Mucosa of stomach (tissue), 1 donor: ENCODE data around the gene PREX1.

Experiments
- H3K27me3 ChIP-seq: one replicate; pipeline ENCODE4 v1.7.0; 2013; ENCODE audit warnings: mild to moderate bottlenecking, low read length; ENCODE audit not compliant: control insufficient read depth, insufficient read depth
- H3K36me3 ChIP-seq: one replicate; pipeline ENCODE4 v1.7.0; 2013; ENCODE audit warnings: low read length; ENCODE audit not compliant: control insufficient read depth, insufficient read depth
- H3K4me1 ChIP-seq: one replicate; pipeline ENCODE4 v1.7.0; 2013; ENCODE audit warnings: mild to moderate bottlenecking, low read length; ENCODE audit not compliant: control insufficient read depth, insufficient read depth
- H3K4me3 ChIP-seq: one replicate; pipeline ENCODE4 v1.7.0; 2013; ENCODE audit warnings: low read length
- H3K9ac ChIP-seq: one replicate; pipeline ENCODE4 v1.7.0; 2013; ENCODE audit warnings: mild to moderate bottlenecking, low read length, moderate library complexity
- H3K9me3 ChIP-seq: one replicate; pipeline ENCODE4 v1.7.0; 2013; ENCODE audit warnings: mild to moderate bottlenecking, low read length, moderate library complexity; ENCODE audit not compliant: control insufficient read depth
- donor health status: Pancreatic carcinoma.

Gene PREX1

GRCh38 chr20:48794360-48794759, 33.4 kb downstream of the PREX1 start:
- Histone ChIP-seq H3K9ac (no peak overlapping the region), H3K4me3 (no peak overlapping the region), H3K36me3 (no peaks in the 10 kb centered on the region), H3K9me3 (no peaks in the 10 kb centered on the region), H3K4me1 (peaks cover 7% of the 10 kb centered on the region), H3K27me3 (no peaks in the 10 kb centered on the region)

GRCh38 chr20:48793776-48794175, 34.0 kb downstream of the PREX1 start:
- H3K4me3 ChIP-seq, result no peak overlapping the region
- H3K4me1 ChIP-seq, result peaks cover 7% of the 10 kb centered on the region
- H3K36me3 ChIP-seq, result no peaks in the 10 kb centered on the region
- no peaks in the 10 kb centered on the region for H3K9me3 ChIP-seq
- no peak overlapping the region for H3K9ac ChIP-seq
- H3K27me3 ChIP-seq, result no peaks in the 10 kb centered on the region

GRCh38 chr20:48791666-48792071, 36.1 kb downstream of the PREX1 start:
- no peak overlapping the region for H3K9ac ChIP-seq
- H3K4me1 ChIP-seq, result peaks cover 7% of the 10 kb centered on the region
- no peaks in the 10 kb centered on the region for H3K36me3 ChIP-seq
- H3K9me3 ChIP-seq, result no peaks in the 10 kb centered on the region
- H3K4me3 ChIP-seq, result no peak overlapping the region
- no peaks in the 10 kb centered on the region for H3K27me3 ChIP-seq

- Histone ChIP-seq H3K4me3 (no peak overlapping the region), H3K36me3 (no peaks in the 10 kb centered on the region), H3K27me3 (no peaks in the 10 kb centered on the region), H3K4me1 (peaks cover 7% of the 10 kb centered on the region), H3K9me3 (no peaks in the 10 kb centered on the region), H3K9ac (no peak overlapping the region)
Observed at GRCh38 chr20:48791014-48791413, 36.8 kb downstream of the PREX1 start.

- Histone ChIP-seq H3K27me3 (no peaks in the 10 kb centered on the region), H3K4me3 (no peak overlapping the region), H3K36me3 (no peaks in the 10 kb centered on the region), H3K4me1 (peaks cover 7% of the 10 kb centered on the region), H3K9ac (no peak overlapping the region), H3K9me3 (no peaks in the 10 kb centered on the region)
Observed at GRCh38 chr20:48790473-48791003, 37.3 kb downstream of the PREX1 start.

GRCh38 chr20:48789781-48790472, 37.9 kb downstream of the PREX1 start:
- no peaks in the 10 kb centered on the region for H3K36me3 ChIP-seq
- no peak overlapping the region for H3K9ac ChIP-seq
- peaks cover 7% of the 10 kb centered on the region for H3K4me1 ChIP-seq

GRCh38 chr20:48789185-48789668, 38.6 kb downstream of the PREX1 start:
- peaks cover 7% of the 10 kb centered on the region for H3K4me1 ChIP-seq

More at GRCh38 chr20:48789781-48790472, 37.9 kb downstream of the PREX1 start:
- H3K9me3 ChIP-seq, result no peaks in the 10 kb centered on the region
- no peak overlapping the region for H3K4me3 ChIP-seq
- no peaks in the 10 kb centered on the region for H3K27me3 ChIP-seq

GRCh38 chr20:48788486-48789072, 39.2 kb downstream of the PREX1 start:
- Histone ChIP-seq H3K4me3 (no peak overlapping the region), H3K27me3 (no peaks in the 10 kb centered on the region), H3K36me3 (no peaks in the 10 kb centered on the region), H3K9me3 (no peaks in the 10 kb centered on the region), H3K4me1 (peaks cover 7% of the 10 kb centered on the region), H3K9ac (no peak overlapping the region)

More at GRCh38 chr20:48789185-48789668, 38.6 kb downstream of the PREX1 start:
- H3K4me3 ChIP-seq, result no peak overlapping the region
- H3K9me3 ChIP-seq, result no peaks in the 10 kb centered on the region
- H3K27me3 ChIP-seq, result no peaks in the 10 kb centered on the region
- H3K36me3 ChIP-seq, result no peaks in the 10 kb centered on the region
- no peak overlapping the region for H3K9ac ChIP-seq

GRCh38 chr20:48787861-48788375, 39.9 kb downstream of the PREX1 start:
- no peaks in the 10 kb centered on the region for H3K27me3 ChIP-seq
- no peaks in the 10 kb centered on the region for H3K36me3 ChIP-seq
- peaks cover 7% of the 10 kb centered on the region for H3K4me1 ChIP-seq
- H3K9me3 ChIP-seq, result no peaks in the 10 kb centered on the region
- H3K9ac ChIP-seq, result no peak overlapping the region
- no peak overlapping the region for H3K4me3 ChIP-seq

GRCh38 chr20:48786951-48787705, 40.7 kb downstream of the PREX1 start:
- no peaks in the 10 kb centered on the region for H3K36me3 ChIP-seq
- peaks cover 7% of the 10 kb centered on the region for H3K4me1 ChIP-seq
- no peak overlapping the region for H3K4me3 ChIP-seq
- H3K9ac ChIP-seq, result no peak overlapping the region
- no peaks in the 10 kb centered on the region for H3K9me3 ChIP-seq
- no peaks in the 10 kb centered on the region for H3K27me3 ChIP-seq

- Histone ChIP-seq H3K27me3 (no peaks in the 10 kb centered on the region), H3K4me1 (peaks cover under 1% of the 10 kb centered on the region), H3K9ac (no peak overlapping the region), H3K4me3 (no peak overlapping the region), H3K9me3 (no peaks in the 10 kb centered on the region), H3K36me3 (no peaks in the 10 kb centered on the region)
Observed at GRCh38 chr20:48785801-48786200, 42.0 kb downstream of the PREX1 start.

- H3K4me3 ChIP-seq, result no peak overlapping the region
- no peaks in the 10 kb centered on the region for H3K27me3 ChIP-seq
- H3K9me3 ChIP-seq, result no peaks in the 10 kb centered on the region
- no peaks in the 10 kb centered on the region for H3K4me1 ChIP-seq
- H3K9ac ChIP-seq, result no peak overlapping the region
- H3K36me3 ChIP-seq, result no peaks in the 10 kb centered on the region
Observed at GRCh38 chr20:48785256-48785655, 42.5 kb downstream of the PREX1 start.
